ENCODE data around the gene NAV1.

The NAV1 gene

GRCh38 chr1:201551096-201551495, 12.2 kb downstream of the NAV1 start:
- no peak for TF ChIP-seq CTCF (IDR thresholded peaks at IDR 0.05; ENCODE audit: low read depth, low read length, missing control alignments)
- no peak overlapping the region for H3K4me3 ChIP-seq (ENCODE audit: low read depth, low read length)
- DNase-seq (ENCODE audit: low read depth), result no peak

GRCh38 chr1:201551877-201552731, 13.2 kb downstream of the NAV1 start:
- no peak overlapping the region for H3K4me3 ChIP-seq (ENCODE audit: low read depth, low read length)
- TF ChIP-seq CTCF (IDR thresholded peaks at IDR 0.05; ENCODE audit: low read depth, low read length, missing control alignments), result no peak
- no peak for DNase-seq (ENCODE audit: low read depth)

GRCh38 chr1:201552941-201553351, 14.0 kb downstream of the NAV1 start:
- no peak for DNase-seq (ENCODE audit: low read depth)
- H3K4me3 ChIP-seq (ENCODE audit: low read depth, low read length), result no peak overlapping the region

GRCh38 chr1:201553496-201554189, 14.7 kb downstream of the NAV1 start:
- no peak for DNase-seq (ENCODE audit: low read depth)
- no peak overlapping the region for H3K4me3 ChIP-seq (ENCODE audit: low read depth, low read length)
- TF ChIP-seq CTCF (IDR thresholded peaks at IDR 0.05; ENCODE audit: low read depth, low read length, missing control alignments), result no peak

More at GRCh38 chr1:201552941-201553351, 14.0 kb downstream of the NAV1 start:
- no peak for TF ChIP-seq CTCF (IDR thresholded peaks at IDR 0.05; ENCODE audit: low read depth, low read length, missing control alignments)

GRCh38 chr1:201554190-201554600, 15.3 kb downstream of the NAV1 start:
- DNase-seq (ENCODE audit: low read depth), result no peak
- H3K4me3 ChIP-seq (ENCODE audit: low read depth, low read length), result no peak overlapping the region
- no peak for TF ChIP-seq CTCF (IDR thresholded peaks at IDR 0.05; ENCODE audit: low read depth, low read length, missing control alignments)

GRCh38 chr1:201554789-201555592, 16.1 kb downstream of the NAV1 start:
- H3K4me3 ChIP-seq (ENCODE audit: low read depth, low read length), result no peak overlapping the region
- TF ChIP-seq CTCF (IDR thresholded peaks at IDR 0.05; ENCODE audit: low read depth, low read length, missing control alignments), result no peak
- DNase-seq (ENCODE audit: low read depth), result no peak
